ENCODE results near the gene KIF1B. TPM values are rescaled to one million over a fixed set of nuclear protein-coding genes. Genes with fewer than 3 reads are reported as not detected.
A peak's percentile ranks its signal among the peaks of the same experiment; 100 is the strongest.

KIF1B gene
- total RNA-seq, 2 experiments from 2014 or later: 7.1 to 8.9 TPM

GRCh38 chr1:10428984-10429383, 218.6 kb downstream of the KIF1B start:
- no peaks in the 10 kb centered on the region for H3K36me3 Mint-ChIP-seq (ENCODE audit: low read depth)
- no peak for ATAC-seq
- ChIA-PET POLR2A (interaction anchor here (0.6 to 1.8 kb wide), 3 partner anchors 28 to 510 kb away, joined by 3 to 5 read pairs (median 3); no protein-coding TSS in a partner anchor), CTCF (interaction anchor here (1.0 to 6.8 kb wide), 8 partner anchors 10 to 479 kb away, joined by 3 to 100 read pairs (median 4); partner anchors contain the start of gene KIF1B)
- no peaks in the 10 kb centered on the region for H3K9me3 Mint-ChIP-seq
- no peaks in the 10 kb centered on the region for H3K27me3 Mint-ChIP-seq
- H3K4me1 Mint-ChIP-seq (ENCODE audit: low read depth): peaks cover 16% of the 10 kb centered on the region
- DNase-seq: no peak
- intact Hi-C loops (cut with micrococcal nuclease): loop anchor here (10.0 kb wide), 1 partner anchor 54 kb away; no protein-coding TSS in a partner anchor
- H3K27ac Mint-ChIP-seq: no peak overlapping the region
- H3K4me3 Mint-ChIP-seq: peak overlapping the region; percentile 24
- TF ChIP-seq CTCF (IDR thresholded peaks at IDR 0.05): no peak

- H3K4me1 Mint-ChIP-seq (ENCODE audit: low read depth): peaks cover 16% of the 10 kb centered on the region
- peak; percentile 9 for ATAC-seq
- POLR2A ChIA-PET: interaction anchor here (0.6 to 1.8 kb wide), 7 partner anchors 29 to 486 kb away, joined by 3 to 5 read pairs (median 3); partner anchors contain the start of genes KIF1B, LZIC and NMNAT1
- H3K9me3 Mint-ChIP-seq: no peaks in the 10 kb centered on the region
- CTCF ChIA-PET: interaction anchor here (0.6 to 6.8 kb wide), 19 partner anchors 10 to 630 kb away, joined by 3 to 100 read pairs (median 4); partner anchors contain the start of gene KIF1B
- intact Hi-C loops (cut with micrococcal nuclease): loop anchor here (10.0 kb wide), 2 partner anchors 55 to 65 kb away; no protein-coding TSS in a partner anchor
- TF ChIP-seq CTCF (IDR thresholded peaks at IDR 0.05): no peak
- peak; percentile 48 for DNase-seq
- H3K4me3 Mint-ChIP-seq: peak overlapping the region; percentile 88
- no peaks in the 10 kb centered on the region for H3K36me3 Mint-ChIP-seq (ENCODE audit: low read depth)
- no peaks in the 10 kb centered on the region for H3K27me3 Mint-ChIP-seq
- peak overlapping the region; percentile 94 for H3K27ac Mint-ChIP-seq
Observed at GRCh38 chr1:10429868-10430215, 219.5 kb downstream of the KIF1B start.

- H3K36me3 Mint-ChIP-seq (ENCODE audit: low read depth): no peaks in the 10 kb centered on the region
- H3K9me3 Mint-ChIP-seq: no peaks in the 10 kb centered on the region
- H3K4me1 Mint-ChIP-seq (ENCODE audit: low read depth): peaks cover 16% of the 10 kb centered on the region
- intact Hi-C loops (cut with micrococcal nuclease): loop anchor here (10.0 kb wide), 1 partner anchor 64 kb away; no protein-coding TSS in a partner anchor
- ChIA-PET POLR2A (interaction anchor here (0.6 to 1.8 kb wide), 9 partner anchors 29 to 487 kb away, joined by 3 to 5 read pairs (median 3); partner anchors contain the start of genes KIF1B, LZIC and NMNAT1), CTCF (interaction anchor here (0.7 to 6.8 kb wide), 18 partner anchors 9 to 630 kb away, joined by 3 to 100 read pairs (median 4); partner anchors contain the start of gene KIF1B)
- H3K27ac Mint-ChIP-seq: peak within 1 kb of the TSS; percentile 94
- TF ChIP-seq CTCF (IDR thresholded peaks at IDR 0.05): peak; percentile 98
- DNase-seq: peak; percentile 95
- peak; percentile 90 for ATAC-seq
- peak within 1 kb of the TSS; percentile 88 for H3K4me3 Mint-ChIP-seq
- no peaks in the 10 kb centered on the region for H3K27me3 Mint-ChIP-seq
Observed at GRCh38 chr1:10430216-10431069, 220.1 kb downstream of the KIF1B start, which contains the start of gene CENPS. CENPS (plus strand) TSS chr1:10430433; CDS start chr1:10430518, 85 bp downstream.

Small RNA genes lying within 50 kb of the gene (microRNA-seq; reads per million reads assigned to microRNA genes)
- not detected for gene MIR1273D (ENCODE audit: borderline microRNAs expressed, borderline replicate concordance)

Other genes starting within 250 kb of the KIF1B start
- not detected for gene RBP7, start 213.3 kb upstream of the KIF1B start, total RNA-seq
- gene UBE4B, start 177.6 kb upstream of the KIF1B start, total RNA-seq: 10 to 100 TPM; 21.0 to 26.2 TPM
- gene PGD, start 188.5 kb downstream of the KIF1B start, total RNA-seq: 100 to 1,000 TPM; 126 to 130 TPM
- 10 to 100 TPM; 18.3 to 19.4 TPM for gene CENPS, start 219.9 kb downstream of the KIF1B start, total RNA-seq
- under 1 TPM in 1 of 2 experiments, not detected in 1; 0.34 TPM for gene CORT, start 239.5 kb downstream of the KIF1B start, total RNA-seq